PFSK-1 (cell line): ENCODE data around the gene MAPK13.

Experiments
- POLR2AphosphoS5 ChIP-seq: IDR thresholded peaks from 2 replicates; pipeline ENCODE4 v1.6.1; 2012; ENCODE audit warnings: low read depth, mild to moderate bottlenecking, control low read depth, low read length, moderate library complexity
- TAF1 ChIP-seq: IDR thresholded peaks from 2 replicates; pipeline ENCODE4 v1.6.1; 2012; ENCODE audit warnings: low read length, control low read depth, borderline replicate concordance; ENCODE audit not compliant: insufficient read depth
- TF ChIP-seq, protein P1 (sequence below), 2 experiments: IDR thresholded peaks; 2 replicates each; pipeline versions ENCODE4 v1.6.1 to v1.8.0; 2011 to 2012; ENCODE audit warnings: low read depth in 2 of 2, low read length in 2 of 2, control low read depth in 1 of 2, inconsistent platforms in 1 of 2, mild to moderate bottlenecking in 1 of 2, moderate library complexity in 1 of 2; ENCODE audit not compliant: insufficient read depth in 1 of 2

- TF ChIP-seq TAF1 (no peak), POLR2AphosphoS5 (no peak)
- TF ChIP-seq, protein P1, sequence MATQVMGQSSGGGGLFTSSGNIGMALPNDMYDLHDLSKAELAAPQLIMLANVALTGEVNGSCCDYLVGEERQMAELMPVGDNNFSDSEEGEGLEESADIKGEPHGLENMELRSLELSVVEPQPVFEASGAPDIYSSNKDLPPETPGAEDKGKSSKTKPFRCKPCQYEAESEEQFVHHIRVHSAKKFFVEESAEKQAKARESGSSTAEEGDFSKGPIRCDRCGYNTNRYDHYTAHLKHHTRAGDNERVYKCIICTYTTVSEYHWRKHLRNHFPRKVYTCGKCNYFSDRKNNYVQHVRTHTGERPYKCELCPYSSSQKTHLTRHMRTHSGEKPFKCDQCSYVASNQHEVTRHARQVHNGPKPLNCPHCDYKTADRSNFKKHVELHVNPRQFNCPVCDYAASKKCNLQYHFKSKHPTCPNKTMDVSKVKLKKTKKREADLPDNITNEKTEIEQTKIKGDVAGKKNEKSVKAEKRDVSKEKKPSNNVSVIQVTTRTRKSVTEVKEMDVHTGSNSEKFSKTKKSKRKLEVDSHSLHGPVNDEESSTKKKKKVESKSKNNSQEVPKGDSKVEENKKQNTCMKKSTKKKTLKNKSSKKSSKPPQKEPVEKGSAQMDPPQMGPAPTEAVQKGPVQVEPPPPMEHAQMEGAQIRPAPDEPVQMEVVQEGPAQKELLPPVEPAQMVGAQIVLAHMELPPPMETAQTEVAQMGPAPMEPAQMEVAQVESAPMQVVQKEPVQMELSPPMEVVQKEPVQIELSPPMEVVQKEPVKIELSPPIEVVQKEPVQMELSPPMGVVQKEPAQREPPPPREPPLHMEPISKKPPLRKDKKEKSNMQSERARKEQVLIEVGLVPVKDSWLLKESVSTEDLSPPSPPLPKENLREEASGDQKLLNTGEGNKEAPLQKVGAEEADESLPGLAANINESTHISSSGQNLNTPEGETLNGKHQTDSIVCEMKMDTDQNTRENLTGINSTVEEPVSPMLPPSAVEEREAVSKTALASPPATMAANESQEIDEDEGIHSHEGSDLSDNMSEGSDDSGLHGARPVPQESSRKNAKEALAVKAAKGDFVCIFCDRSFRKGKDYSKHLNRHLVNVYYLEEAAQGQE (IDR thresholded peaks at IDR 0.05; ENCODE audit: insufficient read depth in 1 of 2, low read depth in 2 of 2, low read length in 2 of 2): no peak
These were observed 9.8 kb upstream of the MAPK13 start for GRCh38 chr6:36120539-36120938.
